Embryonic facial prominence (tissue), 1 donor: ENCODE data around the gene LUZP4.
"Not testable (repeated sequence)": the region's sequence is repeated elsewhere in the genome, so short reads cannot be mapped to it uniquely, and the experiment has no call there.

Experiments
- DNase-seq: peaks from one replicate; pipeline ENCODE4 v3.0.0-alpha.2; 2016; ENCODE audit errors: extremely low spot score

The LUZP4 gene

DNA sequence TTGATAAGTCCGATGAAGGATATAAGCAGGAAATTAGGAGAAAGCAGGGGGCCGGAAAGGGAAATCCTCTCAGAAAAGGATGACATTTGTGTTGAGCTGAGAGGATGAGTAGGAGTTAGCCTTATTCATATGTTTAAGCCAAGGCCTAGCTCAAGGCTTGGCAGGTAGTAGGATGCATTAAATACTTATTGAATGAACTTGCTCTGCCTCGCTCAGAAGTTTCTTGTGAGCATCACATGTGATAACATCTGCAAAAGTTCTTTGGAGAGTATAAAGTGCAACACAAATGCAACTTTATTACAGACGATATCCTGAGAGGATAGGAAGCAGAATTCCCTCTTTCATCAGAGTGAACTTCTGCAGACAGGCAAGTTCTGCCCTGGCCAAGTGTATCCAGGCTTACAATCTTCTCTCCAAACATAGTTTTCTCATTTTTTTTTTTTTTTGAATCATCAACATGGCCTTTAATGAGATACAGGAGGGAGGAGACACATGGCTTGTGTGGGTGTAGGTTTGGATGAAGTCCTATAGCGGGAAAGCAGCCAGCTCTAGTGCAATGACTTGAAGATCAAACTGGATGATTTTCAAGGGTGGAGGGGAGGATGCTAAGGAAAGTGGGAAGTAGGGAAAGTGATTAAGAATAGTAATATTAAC is 48.1 kb downstream of the LUZP4 start:
- no peak for DNase-seq

DNA sequence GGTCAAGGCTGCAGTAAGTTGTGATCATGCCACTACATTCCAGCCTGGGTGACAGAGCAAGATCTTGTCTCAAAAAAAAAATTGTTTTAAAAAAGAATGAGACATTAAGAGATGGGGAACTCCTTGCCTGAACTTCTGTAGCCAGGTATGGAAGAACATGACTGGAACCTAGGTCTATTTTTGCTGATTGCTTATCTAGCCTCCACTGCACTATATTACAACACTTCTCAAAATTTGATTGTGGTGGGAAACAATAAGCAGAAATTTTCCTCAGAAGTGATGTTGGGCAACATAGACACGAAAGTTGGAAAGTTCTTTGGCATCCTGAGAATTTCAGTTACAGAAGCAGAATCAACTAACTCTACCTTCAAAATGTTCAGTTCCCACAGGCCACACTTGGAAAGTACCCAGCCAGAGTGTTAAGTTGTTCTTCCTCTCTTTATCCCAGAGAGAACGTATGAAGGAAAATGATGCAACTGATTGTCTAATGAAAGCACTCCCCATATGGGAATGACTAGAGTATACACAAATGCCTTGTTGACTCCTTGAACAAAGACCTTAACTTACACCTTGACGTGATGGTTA is 50.0 kb downstream of the LUZP4 start:
- DNase-seq, result no peak

DNA sequence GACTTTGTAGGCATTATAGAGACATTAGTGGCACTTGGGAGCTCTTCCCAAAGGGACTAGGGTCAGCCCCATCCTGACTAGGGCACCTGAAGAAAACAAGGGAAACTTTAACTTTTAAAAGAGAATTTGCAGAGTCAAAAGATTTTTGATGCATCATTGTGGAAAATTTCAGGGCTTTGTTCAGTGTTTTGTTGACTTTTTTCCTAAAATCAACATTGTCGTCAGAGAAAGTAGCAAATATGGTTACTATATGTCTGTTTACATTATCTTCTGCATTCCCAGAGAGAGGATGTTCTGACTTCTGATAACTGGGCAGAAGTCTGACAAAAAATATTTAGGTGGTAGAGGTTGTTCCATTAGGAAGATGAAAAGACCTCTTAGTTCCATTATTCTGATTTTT is 51.9 kb downstream of the LUZP4 start:
- DNase-seq, result no peak

DNA sequence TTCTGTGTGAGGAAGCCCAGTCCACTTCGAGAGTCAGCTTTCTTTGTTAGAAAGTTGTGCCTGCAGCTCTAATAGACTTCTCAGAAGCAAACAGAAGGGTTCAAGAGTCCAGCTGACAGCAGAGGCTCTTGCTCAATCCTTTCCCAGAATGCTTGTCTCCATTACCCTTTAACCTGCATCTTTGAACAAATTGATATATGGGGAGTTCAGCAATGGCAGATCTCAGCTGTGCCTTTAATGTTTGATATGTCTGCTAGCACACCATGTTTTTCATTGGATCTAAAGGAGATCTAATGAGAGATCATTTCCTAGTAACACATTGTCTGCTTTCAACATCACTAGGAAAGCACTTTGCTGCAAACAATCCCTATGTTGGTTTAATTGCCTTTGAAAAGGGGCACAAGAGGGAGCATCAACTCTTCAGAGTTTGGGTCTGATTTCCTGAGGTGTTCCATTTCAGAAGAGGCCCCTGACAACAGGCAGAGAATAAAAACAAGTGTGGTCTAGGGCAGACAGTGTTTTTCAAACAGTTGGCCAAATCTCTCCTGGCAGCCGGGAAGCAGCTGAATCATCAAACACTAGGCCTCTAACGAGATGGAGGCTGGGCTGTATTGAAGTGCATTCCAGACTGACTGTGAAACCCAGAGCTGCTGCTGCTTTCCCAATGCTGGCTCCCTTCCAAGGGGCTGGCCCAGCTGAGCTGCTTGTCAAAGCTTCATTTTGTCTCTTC is 55.5 kb downstream of the LUZP4 start:
- peak; percentile 81 for DNase-seq

DNA sequence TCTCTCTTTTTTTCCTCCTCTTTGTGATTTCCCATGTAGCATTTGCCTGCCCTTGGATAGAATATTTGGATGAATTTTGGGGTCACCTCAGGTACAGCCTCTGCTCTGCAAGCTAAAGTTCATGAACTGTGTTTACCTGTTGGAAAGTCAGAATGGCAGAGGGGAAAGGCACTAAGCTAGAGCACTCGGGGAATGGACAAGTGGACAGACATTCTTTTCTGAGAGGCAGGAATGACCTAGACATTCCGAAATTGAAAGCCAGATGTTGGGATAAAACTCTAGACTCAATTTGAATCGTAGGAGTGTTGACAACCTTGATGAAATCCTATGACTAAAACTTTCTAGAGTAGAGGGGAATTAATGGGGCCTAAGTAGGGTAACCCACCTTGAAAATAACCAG is 56.1 kb downstream of the LUZP4 start:
- no peak for DNase-seq

DNA sequence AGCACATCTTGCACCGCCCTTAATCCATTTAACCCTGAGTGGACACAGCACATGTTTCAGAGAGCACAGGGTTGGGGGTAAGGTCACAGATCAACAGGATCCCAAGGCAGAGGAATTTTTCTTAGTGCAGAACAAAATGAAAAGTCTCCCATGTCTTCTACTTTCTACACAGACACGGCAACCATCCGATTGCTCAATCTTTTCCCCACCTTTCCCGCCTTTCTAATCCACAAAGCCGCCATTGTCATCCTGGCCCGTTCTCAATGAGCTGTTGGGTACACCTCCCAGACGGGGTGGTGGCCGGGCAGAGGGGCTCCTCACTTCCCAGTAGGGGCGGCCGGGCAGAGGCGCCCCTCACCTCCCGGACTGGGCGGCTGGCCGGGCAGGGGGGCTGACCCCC is 57.2 kb downstream of the LUZP4 start:
- DNase-seq, result not testable (repeated sequence)

DNA sequence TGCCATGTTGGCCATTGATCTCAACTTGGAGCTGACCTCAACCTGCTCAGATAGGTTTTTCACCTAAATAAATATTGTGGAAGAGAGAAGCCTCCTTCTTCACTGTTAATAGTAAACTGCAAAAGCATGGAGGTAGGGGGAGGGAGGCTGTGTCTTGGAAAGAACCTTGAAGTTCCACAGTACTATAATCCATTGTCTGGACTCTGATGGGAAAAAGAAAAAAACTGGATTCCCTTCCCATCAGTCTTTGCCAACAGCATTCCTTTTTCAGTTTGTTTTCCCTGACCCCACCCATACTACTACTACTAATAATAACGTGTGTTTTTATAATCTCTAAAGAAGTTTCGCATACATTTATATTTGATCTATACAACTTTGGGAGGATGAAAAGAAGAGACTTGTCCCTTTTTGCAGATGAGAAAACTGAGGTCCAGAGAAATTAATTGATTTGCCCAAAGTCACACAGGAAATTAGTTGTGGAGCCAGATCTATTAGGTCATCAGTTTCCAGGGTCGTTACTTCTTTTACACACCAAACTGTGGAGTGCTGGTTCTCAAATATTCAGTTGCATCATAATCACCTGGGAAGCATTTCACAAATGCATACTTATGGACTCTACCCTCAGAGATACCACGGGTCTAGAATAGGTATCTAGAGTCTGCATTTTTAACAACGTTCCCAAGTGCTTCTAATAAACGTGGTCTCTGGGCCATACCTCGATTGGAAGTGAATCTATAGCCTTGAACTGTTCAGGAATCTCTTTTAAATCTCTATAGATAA is 59.1 kb downstream of the LUZP4 start:
- DNase-seq, result no peak

DNA sequence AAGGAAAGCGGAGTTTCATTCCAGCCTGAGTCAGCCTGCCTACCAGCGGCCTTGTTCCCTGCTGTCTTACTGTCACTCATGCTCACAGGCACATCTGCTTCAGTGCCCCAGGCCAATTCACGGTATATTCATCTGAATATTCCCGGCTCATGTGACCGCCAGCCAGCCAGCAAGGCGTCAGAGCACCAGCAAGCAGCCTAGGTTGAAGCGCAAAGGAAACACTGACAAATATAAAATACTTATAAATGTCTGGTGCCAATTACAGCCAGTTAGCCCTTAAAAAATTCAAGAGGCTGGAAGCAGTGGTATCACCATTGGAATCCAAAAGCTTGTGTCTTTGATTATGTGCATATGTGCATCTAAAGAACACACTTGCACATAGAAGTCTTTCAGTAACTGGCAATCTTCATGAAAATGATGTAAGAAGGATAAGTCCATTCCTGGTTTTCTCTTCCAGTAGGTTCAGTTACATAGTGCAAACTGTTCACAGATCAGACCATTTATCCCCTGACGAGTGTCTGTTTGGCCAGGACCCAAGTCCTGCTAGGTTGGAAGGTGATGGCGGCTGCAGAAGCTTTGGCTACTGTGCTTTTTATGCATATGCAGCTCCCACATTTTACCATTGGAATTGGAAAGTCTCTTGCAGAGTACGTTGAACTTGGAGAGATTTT is 61.3 kb downstream of the LUZP4 start:
- no peak for DNase-seq

DNA sequence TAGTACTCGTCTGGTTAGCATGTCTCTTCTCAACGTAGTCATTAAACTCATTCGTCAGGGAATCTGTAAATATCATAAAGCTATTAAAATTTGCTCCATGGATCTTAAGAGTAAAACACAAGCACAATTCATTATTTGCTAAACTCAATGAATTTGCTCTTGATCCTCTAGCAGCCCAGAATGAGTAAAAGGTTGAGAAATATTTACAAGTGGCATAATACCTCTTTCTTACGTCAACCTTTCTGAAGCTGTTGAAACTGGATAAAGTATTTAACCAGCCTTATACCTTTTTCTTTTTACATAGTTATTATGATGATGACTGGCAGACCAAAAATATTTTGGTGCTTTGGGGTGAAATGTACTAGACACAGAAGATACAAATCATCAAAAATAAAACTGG is 66.9 kb downstream of the LUZP4 start:
- no peak for DNase-seq
